Fibroblast of lung (primary cell): ENCODE results near the gene ST6GAL1. TPM values are rescaled to one million over a fixed set of nuclear protein-coding genes. Genes with fewer than 3 reads are reported as not detected.
A peak's percentile ranks its signal among the peaks of the same experiment; 100 is the strongest.

ENCODE experiments used
- DNase-seq, 2 donors: peaks; one replicate each; pipeline versions ENCODE4 v3.0.0 to v3.0.0-alpha.2; 2010; ENCODE audit warnings: low read depth in 2 of 2
- H2AFZ ChIP-seq: 2 replicates; pipeline ENCODE4 v1.5.1; 2012; ENCODE audit warnings: low read length, control low read depth, inconsistent platforms
- H3K27ac ChIP-seq: 2 replicates; pipeline ENCODE4 v1.5.1; 2011; ENCODE audit warnings: low read length, control low read depth; ENCODE audit not compliant: insufficient read depth
- H3K27me3 ChIP-seq: 2 replicates; pipeline ENCODE4 v1.5.1; 2011; ENCODE audit warnings: mild to moderate bottlenecking, low read length; ENCODE audit not compliant: control insufficient read depth, insufficient read depth
- H3K36me3 ChIP-seq: 2 replicates; pipeline ENCODE4 v1.5.1; 2011; ENCODE audit warnings: low read length; ENCODE audit not compliant: control insufficient read depth, insufficient read depth
- H3K4me1 ChIP-seq: 2 replicates; pipeline ENCODE4 v1.5.1; 2011; ENCODE audit warnings: low read length; ENCODE audit not compliant: control insufficient read depth, insufficient read depth; ENCODE audit errors: extremely low read depth
- H3K4me2 ChIP-seq: 2 replicates; pipeline ENCODE4 v1.5.1; 2011; ENCODE audit warnings: low read length, control low read depth; ENCODE audit not compliant: insufficient read depth; ENCODE audit errors: extremely low read depth
- H3K4me3 ChIP-seq, 4 experiments: fragments of 200-600 bp in 1 of 4; sonication (generic) in 1 of 4; replicated peaks in 1 of 4; 2 replicates each; pipeline ENCODE4 v1.5.1; 2011 to 2016; ENCODE audit warnings: low read length in 4 of 4, low read depth in 3 of 4, mild to moderate bottlenecking in 3 of 4, control low read depth in 2 of 4, inconsistent platforms in 1 of 4, mixed read lengths in 1 of 4; ENCODE audit not compliant: insufficient read depth in 1 of 4; ENCODE audit errors: control extremely low read depth in 1 of 4
- H3K79me2 ChIP-seq: 2 replicates; pipeline ENCODE4 v1.5.1; 2012; ENCODE audit warnings: mild to moderate bottlenecking, low read length, inconsistent platforms; ENCODE audit not compliant: control insufficient read depth, insufficient read depth
- H3K9ac ChIP-seq: 2 replicates; pipeline ENCODE4 v1.5.1; 2011; ENCODE audit warnings: mild to moderate bottlenecking, low read length, control low read depth; ENCODE audit not compliant: insufficient read depth
- H3K9me3 ChIP-seq: 2 replicates; pipeline ENCODE4 v1.5.1; 2012; ENCODE audit warnings: low read depth, low read length; ENCODE audit not compliant: control insufficient read depth, insufficient read depth
- H4K20me1 ChIP-seq: 2 replicates; pipeline ENCODE4 v1.5.1; 2011; ENCODE audit warnings: low read length; ENCODE audit not compliant: control insufficient read depth, insufficient read depth; ENCODE audit errors: extremely low read depth
- EZH2 ChIP-seq: IDR thresholded peaks from 2 replicates; pipeline ENCODE4 v1.5.1; 2012; ENCODE audit warnings: low read length, control low read depth, mild to moderate bottlenecking; ENCODE audit errors: missing control alignments
- polyA plus RNA-seq, 2 donors: library from polyadenylated mRNA; depleted of rRNA in 1 of 2; stranded (reverse) in 1 of 2; unstranded in 1 of 2; fragments of >200 nt; gene quantifications; 2 replicates each; pipeline ENCODE4 v1.2.1, GENCODE V29; 2011 to 2012; ENCODE audit warnings: missing spikeins in 1 of 2
- total RNA-seq: library from RNA; depleted of rRNA; stranded (reverse); fragments of >200 nt; gene quantifications from 2 replicates; pipeline ENCODE4 v1.2.1, GENCODE V29; 2014
- TF ChIP-seq, protein P1 (sequence below), 2 donors: IDR thresholded peaks in 1 of 2; conservative IDR thresholded peaks in 1 of 2; 1 replicate in 1 of 2; 2 replicates in 1 of 2; pipeline ENCODE4 v1.5.1; 2011 to 2012; ENCODE audit warnings: low read length in 2 of 2, control low read depth in 1 of 2, inconsistent platforms in 1 of 2, low read depth in 1 of 2, mild to moderate bottlenecking in 1 of 2

The ST6GAL1 gene
- total and polyA plus RNA-seq, 2 donors (not counting 1 experiment from before 2014, with no cell fraction given): 0.83 to 1.00 TPM

DNA sequence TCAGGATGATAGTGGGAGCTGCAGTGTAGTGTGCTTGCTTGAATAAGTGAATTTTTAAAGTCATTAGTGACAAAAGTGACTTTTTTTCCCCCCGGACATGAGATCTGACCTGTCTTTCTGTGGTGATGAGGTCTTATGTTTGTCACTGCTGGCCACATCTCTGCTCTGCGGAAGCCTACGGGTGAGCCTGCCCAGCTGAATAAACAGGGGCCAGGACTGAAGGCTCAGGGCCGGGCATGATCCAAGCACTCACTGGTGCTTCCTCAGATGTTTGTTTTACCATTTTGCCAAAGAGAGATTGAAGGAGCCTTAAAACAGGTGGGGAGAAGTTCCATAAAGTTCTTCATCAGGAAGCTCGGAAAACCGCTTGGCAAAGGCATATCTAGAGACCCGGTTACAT lies 174.0 kb downstream of the ST6GAL1 start:
- DNase-seq: no peak
- Histone ChIP-seq H3K27me3 (no peaks in the 10 kb centered on the region), H4K20me1 (no peaks in the 10 kb centered on the region), H3K9me3 (no peaks in the 10 kb centered on the region), H2AFZ (no peak overlapping the region), H3K4me2 (no peak overlapping the region), H3K4me3 (no peak overlapping the region), H3K27ac (no peak overlapping the region), H3K36me3 (no peaks in the 10 kb centered on the region), H3K79me2 (no peaks in the 10 kb centered on the region), H3K9ac (no peak overlapping the region), H3K4me1 (peaks cover 4% of the 10 kb centered on the region)
- TF ChIP-seq, protein P1, sequence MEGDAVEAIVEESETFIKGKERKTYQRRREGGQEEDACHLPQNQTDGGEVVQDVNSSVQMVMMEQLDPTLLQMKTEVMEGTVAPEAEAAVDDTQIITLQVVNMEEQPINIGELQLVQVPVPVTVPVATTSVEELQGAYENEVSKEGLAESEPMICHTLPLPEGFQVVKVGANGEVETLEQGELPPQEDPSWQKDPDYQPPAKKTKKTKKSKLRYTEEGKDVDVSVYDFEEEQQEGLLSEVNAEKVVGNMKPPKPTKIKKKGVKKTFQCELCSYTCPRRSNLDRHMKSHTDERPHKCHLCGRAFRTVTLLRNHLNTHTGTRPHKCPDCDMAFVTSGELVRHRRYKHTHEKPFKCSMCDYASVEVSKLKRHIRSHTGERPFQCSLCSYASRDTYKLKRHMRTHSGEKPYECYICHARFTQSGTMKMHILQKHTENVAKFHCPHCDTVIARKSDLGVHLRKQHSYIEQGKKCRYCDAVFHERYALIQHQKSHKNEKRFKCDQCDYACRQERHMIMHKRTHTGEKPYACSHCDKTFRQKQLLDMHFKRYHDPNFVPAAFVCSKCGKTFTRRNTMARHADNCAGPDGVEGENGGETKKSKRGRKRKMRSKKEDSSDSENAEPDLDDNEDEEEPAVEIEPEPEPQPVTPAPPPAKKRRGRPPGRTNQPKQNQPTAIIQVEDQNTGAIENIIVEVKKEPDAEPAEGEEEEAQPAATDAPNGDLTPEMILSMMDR (conservative IDR thresholded peaks at IDR 0.05 in 1 of 2, IDR thresholded peaks at IDR 0.05 in 1 of 2; ENCODE audit: low read depth in 1 of 2, low read length in 2 of 2): no peak
- no peak for TF ChIP-seq EZH2

DNA sequence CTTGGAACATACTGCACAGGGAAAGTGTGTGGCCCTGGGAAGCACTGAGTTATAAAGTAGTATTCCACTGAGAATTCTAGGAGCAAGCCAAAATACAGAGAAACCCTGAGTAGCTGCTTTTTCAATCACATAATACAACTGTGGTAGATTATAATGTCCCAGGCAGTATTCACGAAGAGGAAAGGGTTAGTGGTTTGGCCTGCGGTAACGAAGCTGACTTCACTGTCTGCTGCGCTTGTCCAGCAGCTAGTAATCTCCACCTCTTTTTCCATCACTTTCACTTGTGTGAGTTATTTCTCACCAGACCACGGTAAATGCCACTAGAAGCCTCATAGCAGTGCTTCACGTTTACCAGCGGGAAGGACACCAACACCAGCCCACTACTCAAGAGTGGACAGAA lies 174.6 kb downstream of the ST6GAL1 start:
- Histone ChIP-seq H3K9me3 (no peaks in the 10 kb centered on the region), H3K36me3 (no peaks in the 10 kb centered on the region), H3K4me2 (no peak overlapping the region), H4K20me1 (no peaks in the 10 kb centered on the region), H3K4me1 (peaks cover 4% of the 10 kb centered on the region), H3K27me3 (no peaks in the 10 kb centered on the region), H3K4me3 (no peak overlapping the region), H3K27ac (no peak overlapping the region), H3K9ac (no peak overlapping the region), H2AFZ (no peak overlapping the region), H3K79me2 (no peaks in the 10 kb centered on the region)
- TF ChIP-seq EZH2: no peak
- TF ChIP-seq, protein P1 (conservative IDR thresholded peaks at IDR 0.05 in 1 of 2, IDR thresholded peaks at IDR 0.05 in 1 of 2; ENCODE audit: low read depth in 1 of 2, low read length in 2 of 2): no peak
- DNase-seq: peak in 1 of 2 donors; percentile 36

DNA sequence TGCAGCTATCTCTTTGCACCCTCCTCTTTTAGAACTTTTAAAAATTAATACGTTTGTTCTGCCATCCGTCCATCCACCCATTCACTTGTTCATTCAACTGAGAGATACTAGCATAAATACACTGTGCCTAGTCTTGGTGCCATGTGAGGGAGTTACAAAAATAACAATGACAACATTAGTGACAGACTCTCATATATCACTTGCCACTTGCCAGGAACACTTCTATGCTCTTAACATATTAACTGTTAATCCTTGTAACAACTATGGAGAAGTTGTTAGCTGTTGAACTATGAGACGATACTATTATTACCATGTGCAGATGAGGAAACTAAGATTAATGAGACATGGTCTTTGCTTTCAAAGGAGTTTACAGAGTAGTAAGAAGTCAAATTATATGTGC lies 175.4 kb downstream of the ST6GAL1 start:
- no peaks in the 10 kb centered on the region for H3K79me2 ChIP-seq
- no peak for DNase-seq

More for the DNA sequence above, 175.4 kb downstream of the ST6GAL1 start:
- Histone ChIP-seq H3K36me3 (no peaks in the 10 kb centered on the region), H4K20me1 (no peaks in the 10 kb centered on the region), H3K4me1 (peaks cover 4% of the 10 kb centered on the region), H3K27me3 (no peaks in the 10 kb centered on the region), H3K4me3 (no peak overlapping the region), H3K4me2 (no peak overlapping the region), H3K27ac (no peak overlapping the region), H3K9ac (no peak overlapping the region), H2AFZ (no peak overlapping the region), H3K9me3 (no peaks in the 10 kb centered on the region)
- TF ChIP-seq, protein P1 (conservative IDR thresholded peaks at IDR 0.05 in 1 of 2, IDR thresholded peaks at IDR 0.05 in 1 of 2; ENCODE audit: low read depth in 1 of 2, low read length in 2 of 2): no peak
- no peak for TF ChIP-seq EZH2
